ENCODE measurements around the gene TMEM87B. TPM values are rescaled to one million over a fixed set of nuclear protein-coding genes. Genes with fewer than 3 reads are reported as not detected.

Gene TMEM87B
- total and polyA plus RNA-seq, 7 donors: 10.2 to 36.7 (median 19.7) TPM

DNA sequence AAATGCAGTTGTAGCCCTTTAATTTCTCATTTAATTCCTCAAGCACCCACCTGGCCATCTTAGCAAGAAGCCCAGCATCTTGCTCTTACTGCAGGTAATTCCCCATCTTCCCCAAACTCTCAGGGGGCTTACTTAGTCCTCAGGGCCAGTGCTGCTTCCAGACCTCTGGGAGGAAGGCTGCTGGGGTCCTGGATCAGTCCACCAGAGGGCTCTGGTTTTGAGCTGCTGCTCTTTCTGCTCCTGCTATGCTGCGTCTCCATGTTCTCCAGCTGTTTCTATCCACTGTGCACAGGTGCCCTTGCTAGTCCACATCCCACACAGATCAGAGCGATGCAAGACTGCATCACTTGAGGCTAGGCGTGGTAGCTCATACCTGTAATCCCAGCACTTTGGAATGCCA lies 34.5 kb upstream of the TMEM87B start:
- Histone ChIP-seq H3K4me1 (no peaks in the 10 kb centered on the region), H3K27ac (no peak overlapping the region), H3K9me3 (no peaks in the 10 kb centered on the region), H3K27me3 (no peaks in the 10 kb centered on the region), H3K36me3 (peaks cover 0 to 18% (median 2%) of the 10 kb centered on the region in 4 donors), H3K4me3 (no peak overlapping the region)
- 79 to 97% methylated on average over 3 of the region's 3 CpGs for WGBS, 2 donors
- TF ChIP-seq EP300 (IDR thresholded peaks at IDR 0.05): no peak
- no peak for TF ChIP-seq POLR2A (IDR thresholded peaks at IDR 0.05)
- TF ChIP-seq, protein P1, sequence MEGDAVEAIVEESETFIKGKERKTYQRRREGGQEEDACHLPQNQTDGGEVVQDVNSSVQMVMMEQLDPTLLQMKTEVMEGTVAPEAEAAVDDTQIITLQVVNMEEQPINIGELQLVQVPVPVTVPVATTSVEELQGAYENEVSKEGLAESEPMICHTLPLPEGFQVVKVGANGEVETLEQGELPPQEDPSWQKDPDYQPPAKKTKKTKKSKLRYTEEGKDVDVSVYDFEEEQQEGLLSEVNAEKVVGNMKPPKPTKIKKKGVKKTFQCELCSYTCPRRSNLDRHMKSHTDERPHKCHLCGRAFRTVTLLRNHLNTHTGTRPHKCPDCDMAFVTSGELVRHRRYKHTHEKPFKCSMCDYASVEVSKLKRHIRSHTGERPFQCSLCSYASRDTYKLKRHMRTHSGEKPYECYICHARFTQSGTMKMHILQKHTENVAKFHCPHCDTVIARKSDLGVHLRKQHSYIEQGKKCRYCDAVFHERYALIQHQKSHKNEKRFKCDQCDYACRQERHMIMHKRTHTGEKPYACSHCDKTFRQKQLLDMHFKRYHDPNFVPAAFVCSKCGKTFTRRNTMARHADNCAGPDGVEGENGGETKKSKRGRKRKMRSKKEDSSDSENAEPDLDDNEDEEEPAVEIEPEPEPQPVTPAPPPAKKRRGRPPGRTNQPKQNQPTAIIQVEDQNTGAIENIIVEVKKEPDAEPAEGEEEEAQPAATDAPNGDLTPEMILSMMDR (IDR thresholded peaks at IDR 0.05): no peak
- no peak for TF ChIP-seq POLR2AphosphoS5 (IDR thresholded peaks at IDR 0.05)
- no peak for DNase-seq
- intact Hi-C loops (cut with DNase I): no loop called here

DNA sequence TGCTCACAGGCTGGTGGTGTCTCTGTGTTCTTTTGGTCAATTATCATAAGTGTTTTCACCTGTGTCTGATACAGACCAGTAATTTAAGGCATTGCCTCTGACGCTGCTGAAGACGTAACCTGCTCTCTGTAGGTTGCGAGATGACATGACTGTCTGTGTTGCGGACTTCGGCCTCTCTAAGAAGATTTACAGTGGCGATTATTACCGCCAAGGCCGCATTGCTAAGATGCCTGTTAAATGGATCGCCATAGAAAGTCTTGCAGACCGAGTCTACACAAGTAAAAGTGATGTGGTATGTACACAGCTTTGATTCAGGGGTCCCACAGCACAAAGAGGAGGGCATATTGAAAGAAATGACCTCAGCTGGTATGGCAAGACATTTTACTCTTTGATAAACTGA lies 33.8 kb upstream of the TMEM87B start:
- peaks cover 0 to 18% (median 2%) of the 10 kb centered on the region in 4 donors for H3K36me3 ChIP-seq

DNA sequence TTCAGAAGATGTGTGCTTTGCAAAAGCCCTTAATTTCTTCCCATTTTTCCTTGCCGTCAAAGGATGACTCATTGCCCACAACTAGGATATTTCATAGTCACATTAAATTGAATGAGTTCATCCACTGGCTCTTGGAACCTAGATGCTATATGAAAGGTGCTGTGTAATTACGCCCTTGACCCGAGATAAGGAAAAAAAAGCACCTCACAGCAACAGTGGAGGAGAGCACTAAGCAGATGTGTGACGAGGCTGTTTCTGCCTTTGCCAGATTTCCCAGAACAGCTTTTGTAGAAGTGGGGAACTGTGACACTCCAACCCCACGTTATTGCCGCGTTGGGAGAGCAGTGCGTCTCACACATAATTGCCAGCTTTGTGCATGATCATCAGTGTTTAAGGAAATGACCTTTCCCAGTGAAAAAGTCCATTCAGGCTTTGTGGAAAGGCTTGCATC lies 33.3 kb upstream of the TMEM87B start:
- H3K36me3 ChIP-seq: peaks cover 0 to 18% (median 2%) of the 10 kb centered on the region in 4 donors
- intact Hi-C loops (cut with DNase I): no loop called here
- H3K27ac ChIP-seq: no peak overlapping the region
- H3K4me1 ChIP-seq: no peaks in the 10 kb centered on the region
- WGBS, 2 donors: 61 to 89% methylated on average over 8 of the region's 8 CpGs
- no peak for TF ChIP-seq POLR2A (IDR thresholded peaks at IDR 0.05)
- no peak for TF ChIP-seq POLR2AphosphoS5 (IDR thresholded peaks at IDR 0.05)
- TF ChIP-seq, protein P1 (IDR thresholded peaks at IDR 0.05): no peak
- TF ChIP-seq EP300 (IDR thresholded peaks at IDR 0.05): no peak
- H3K9me3 ChIP-seq: no peaks in the 10 kb centered on the region
- H3K4me3 ChIP-seq: no peak overlapping the region
- no peak for DNase-seq
- no peaks in the 10 kb centered on the region for H3K27me3 ChIP-seq

More for the DNA sequence above, 33.8 kb upstream of the TMEM87B start:
- TF ChIP-seq, protein P1 (IDR thresholded peaks at IDR 0.05): no peak
- TF ChIP-seq POLR2A (IDR thresholded peaks at IDR 0.05) (no peak), POLR2AphosphoS5 (IDR thresholded peaks at IDR 0.05) (no peak), EP300 (IDR thresholded peaks at IDR 0.05) (no peak)
- Histone ChIP-seq H3K4me1 (no peaks in the 10 kb centered on the region), H3K4me3 (no peak overlapping the region), H3K27ac (no peak overlapping the region), H3K9me3 (no peaks in the 10 kb centered on the region), H3K27me3 (no peaks in the 10 kb centered on the region)
- 92 to 94% methylated on average over 10 of the region's 10 CpGs for WGBS, 2 donors
- intact Hi-C loops (cut with DNase I): no loop called here
- DNase-seq: no peak

DNA sequence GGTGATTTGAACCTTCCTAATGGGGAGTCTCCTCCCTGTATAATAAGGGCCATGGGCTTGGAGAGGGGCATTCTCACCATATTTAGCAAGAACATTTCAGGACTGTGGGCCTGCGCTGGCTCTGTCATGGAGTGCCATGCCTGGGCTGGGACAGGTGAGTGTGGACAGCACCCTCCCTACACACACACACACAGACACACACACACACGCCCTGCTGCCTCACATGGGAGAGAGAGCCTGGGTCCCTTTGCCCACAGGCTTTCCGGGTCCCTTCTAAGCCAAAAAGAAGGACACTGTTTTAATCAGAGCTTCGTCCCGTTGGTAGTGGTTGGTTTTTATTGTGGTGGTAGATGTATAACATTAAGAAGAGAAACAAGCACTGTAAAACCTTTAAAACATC lies 31.4 kb upstream of the TMEM87B start:
- H3K4me3 ChIP-seq: no peak overlapping the region
- TF ChIP-seq POLR2A (IDR thresholded peaks at IDR 0.05) (no peak), EP300 (IDR thresholded peaks at IDR 0.05) (no peak), POLR2AphosphoS5 (IDR thresholded peaks at IDR 0.05) (no peak)
- TF ChIP-seq, protein P1 (IDR thresholded peaks at IDR 0.05): no peak
- no peak overlapping the region for H3K27ac ChIP-seq
- WGBS, 2 donors: 92% methylated on average over 5 of the region's 5 CpGs
- no peaks in the 10 kb centered on the region for H3K9me3 ChIP-seq
- H3K4me1 ChIP-seq: no peaks in the 10 kb centered on the region
- DNase-seq: peak; percentile 49
- no peaks in the 10 kb centered on the region for H3K27me3 ChIP-seq
- peaks cover 0 to 27% (median 2%) of the 10 kb centered on the region in 4 donors for H3K36me3 ChIP-seq
- intact Hi-C loops (cut with DNase I): no loop called here

DNA sequence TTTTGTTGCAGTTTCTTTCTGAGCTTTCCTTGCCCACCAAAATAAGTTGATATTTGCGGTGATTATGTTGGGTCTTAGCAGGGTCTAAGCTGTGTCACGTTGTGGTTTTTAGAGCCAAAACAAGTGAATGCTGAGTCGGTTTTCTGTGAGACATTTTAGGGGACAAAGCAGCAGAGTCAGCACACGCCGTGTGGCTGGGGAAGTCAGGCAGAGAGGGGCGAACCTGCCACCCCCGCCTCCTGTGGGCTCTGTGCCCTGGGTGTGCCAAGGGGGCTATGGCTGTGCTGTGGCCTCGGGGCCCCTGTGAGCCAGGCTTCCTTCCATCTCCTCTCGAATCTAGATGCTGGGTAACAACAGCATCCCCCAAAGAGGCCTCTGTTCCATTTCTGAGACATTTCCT lies 30.8 kb upstream of the TMEM87B start:
- DNase-seq: no peak
- TF ChIP-seq EP300 (IDR thresholded peaks at IDR 0.05) (no peak), POLR2AphosphoS5 (IDR thresholded peaks at IDR 0.05) (no peak), POLR2A (IDR thresholded peaks at IDR 0.05) (no peak)
- TF ChIP-seq, protein P1 (IDR thresholded peaks at IDR 0.05): no peak
- H3K4me1 ChIP-seq: no peaks in the 10 kb centered on the region
- H3K9me3 ChIP-seq: no peaks in the 10 kb centered on the region
- no peaks in the 10 kb centered on the region for H3K27me3 ChIP-seq
- peaks cover 0 to 27% (median 2%) of the 10 kb centered on the region in 4 donors for H3K36me3 ChIP-seq
- H3K27ac ChIP-seq: no peak overlapping the region
- 78 to 88% methylated on average over 9 of the region's 9 CpGs for WGBS, 2 donors
- intact Hi-C loops (cut with DNase I): no loop called here
- H3K4me3 ChIP-seq: no peak overlapping the region
